ENCODE measurements around the gene HMGA1.

DNA sequence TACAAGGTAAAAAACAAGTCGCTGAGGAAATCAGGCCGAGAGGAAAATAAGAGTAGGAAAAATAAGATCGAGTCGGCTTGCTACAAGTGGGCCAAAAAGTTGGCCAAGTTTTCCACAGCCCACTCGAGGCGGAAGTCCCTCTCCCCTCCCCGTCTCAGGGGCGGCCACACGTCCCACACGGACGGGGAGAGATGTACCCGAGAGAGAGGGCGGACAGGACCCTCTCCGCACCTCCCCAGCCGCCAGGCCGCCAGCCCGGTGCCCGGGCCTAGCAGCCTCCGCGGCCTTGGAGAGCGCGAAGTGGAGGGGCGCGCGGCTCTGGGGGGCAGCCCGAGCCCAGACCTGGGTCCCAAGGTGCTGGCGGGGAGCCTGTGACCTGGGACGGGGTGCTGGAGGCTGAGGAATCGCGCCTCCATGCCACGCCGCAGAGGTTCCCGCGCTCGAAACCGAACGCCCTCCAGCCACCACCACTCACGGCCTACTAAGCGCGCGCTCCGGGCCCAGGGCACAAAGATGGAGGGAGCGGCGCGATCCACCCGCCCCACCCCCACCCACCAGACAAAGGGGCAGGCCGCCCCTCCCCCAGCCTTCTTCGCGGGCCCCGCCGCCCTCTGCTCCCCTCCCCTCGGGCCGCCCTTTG lies 1.9 kb upstream of the HMGA1 start:
- TF ChIP-seq, protein P1, sequence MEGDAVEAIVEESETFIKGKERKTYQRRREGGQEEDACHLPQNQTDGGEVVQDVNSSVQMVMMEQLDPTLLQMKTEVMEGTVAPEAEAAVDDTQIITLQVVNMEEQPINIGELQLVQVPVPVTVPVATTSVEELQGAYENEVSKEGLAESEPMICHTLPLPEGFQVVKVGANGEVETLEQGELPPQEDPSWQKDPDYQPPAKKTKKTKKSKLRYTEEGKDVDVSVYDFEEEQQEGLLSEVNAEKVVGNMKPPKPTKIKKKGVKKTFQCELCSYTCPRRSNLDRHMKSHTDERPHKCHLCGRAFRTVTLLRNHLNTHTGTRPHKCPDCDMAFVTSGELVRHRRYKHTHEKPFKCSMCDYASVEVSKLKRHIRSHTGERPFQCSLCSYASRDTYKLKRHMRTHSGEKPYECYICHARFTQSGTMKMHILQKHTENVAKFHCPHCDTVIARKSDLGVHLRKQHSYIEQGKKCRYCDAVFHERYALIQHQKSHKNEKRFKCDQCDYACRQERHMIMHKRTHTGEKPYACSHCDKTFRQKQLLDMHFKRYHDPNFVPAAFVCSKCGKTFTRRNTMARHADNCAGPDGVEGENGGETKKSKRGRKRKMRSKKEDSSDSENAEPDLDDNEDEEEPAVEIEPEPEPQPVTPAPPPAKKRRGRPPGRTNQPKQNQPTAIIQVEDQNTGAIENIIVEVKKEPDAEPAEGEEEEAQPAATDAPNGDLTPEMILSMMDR (conservative IDR thresholded peaks at IDR 0.05; ENCODE audit: low read depth in 2 of 2), result no peak
- TF ChIP-seq EZH2 (IDR thresholded peaks at IDR 0.05; ENCODE audit: low read depth, unreplicated experiment) (no peak), CREB1 (CRISPR knock-in tag; IDR thresholded peaks at IDR 0.05; ENCODE audit: low read depth) (no peak), POLR2AphosphoS5 (IDR thresholded peaks at IDR 0.05; ENCODE audit: low read depth) (peak; percentile 53), JUNB (IDR thresholded peaks at IDR 0.05; ENCODE audit: unreplicated experiment) (no peak), EZH2phosphoT487 (IDR thresholded peaks at IDR 0.05; ENCODE audit: unreplicated experiment) (no peak), NANOG (IDR thresholded peaks at IDR 0.05; ENCODE audit: borderline replicate concordance) (no peak), STAT1 (IDR thresholded peaks at IDR 0.05; ENCODE audit: unreplicated experiment) (no peak), ZNF331 (CRISPR knock-in tag; IDR thresholded peaks at IDR 0.05; ENCODE audit: low read depth) (no peak), ETS1 (IDR thresholded peaks at IDR 0.05) (no peak; the same call in none of the 2 replicates), ZNF114 (CRISPR knock-in tag; IDR thresholded peaks at IDR 0.05) (no peak)
- TF ChIP-seq, protein P2, sequence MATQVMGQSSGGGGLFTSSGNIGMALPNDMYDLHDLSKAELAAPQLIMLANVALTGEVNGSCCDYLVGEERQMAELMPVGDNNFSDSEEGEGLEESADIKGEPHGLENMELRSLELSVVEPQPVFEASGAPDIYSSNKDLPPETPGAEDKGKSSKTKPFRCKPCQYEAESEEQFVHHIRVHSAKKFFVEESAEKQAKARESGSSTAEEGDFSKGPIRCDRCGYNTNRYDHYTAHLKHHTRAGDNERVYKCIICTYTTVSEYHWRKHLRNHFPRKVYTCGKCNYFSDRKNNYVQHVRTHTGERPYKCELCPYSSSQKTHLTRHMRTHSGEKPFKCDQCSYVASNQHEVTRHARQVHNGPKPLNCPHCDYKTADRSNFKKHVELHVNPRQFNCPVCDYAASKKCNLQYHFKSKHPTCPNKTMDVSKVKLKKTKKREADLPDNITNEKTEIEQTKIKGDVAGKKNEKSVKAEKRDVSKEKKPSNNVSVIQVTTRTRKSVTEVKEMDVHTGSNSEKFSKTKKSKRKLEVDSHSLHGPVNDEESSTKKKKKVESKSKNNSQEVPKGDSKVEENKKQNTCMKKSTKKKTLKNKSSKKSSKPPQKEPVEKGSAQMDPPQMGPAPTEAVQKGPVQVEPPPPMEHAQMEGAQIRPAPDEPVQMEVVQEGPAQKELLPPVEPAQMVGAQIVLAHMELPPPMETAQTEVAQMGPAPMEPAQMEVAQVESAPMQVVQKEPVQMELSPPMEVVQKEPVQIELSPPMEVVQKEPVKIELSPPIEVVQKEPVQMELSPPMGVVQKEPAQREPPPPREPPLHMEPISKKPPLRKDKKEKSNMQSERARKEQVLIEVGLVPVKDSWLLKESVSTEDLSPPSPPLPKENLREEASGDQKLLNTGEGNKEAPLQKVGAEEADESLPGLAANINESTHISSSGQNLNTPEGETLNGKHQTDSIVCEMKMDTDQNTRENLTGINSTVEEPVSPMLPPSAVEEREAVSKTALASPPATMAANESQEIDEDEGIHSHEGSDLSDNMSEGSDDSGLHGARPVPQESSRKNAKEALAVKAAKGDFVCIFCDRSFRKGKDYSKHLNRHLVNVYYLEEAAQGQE (IDR thresholded peaks at IDR 0.05; ENCODE audit: unreplicated experiment), result no peak
- TF ChIP-seq, protein P3, sequence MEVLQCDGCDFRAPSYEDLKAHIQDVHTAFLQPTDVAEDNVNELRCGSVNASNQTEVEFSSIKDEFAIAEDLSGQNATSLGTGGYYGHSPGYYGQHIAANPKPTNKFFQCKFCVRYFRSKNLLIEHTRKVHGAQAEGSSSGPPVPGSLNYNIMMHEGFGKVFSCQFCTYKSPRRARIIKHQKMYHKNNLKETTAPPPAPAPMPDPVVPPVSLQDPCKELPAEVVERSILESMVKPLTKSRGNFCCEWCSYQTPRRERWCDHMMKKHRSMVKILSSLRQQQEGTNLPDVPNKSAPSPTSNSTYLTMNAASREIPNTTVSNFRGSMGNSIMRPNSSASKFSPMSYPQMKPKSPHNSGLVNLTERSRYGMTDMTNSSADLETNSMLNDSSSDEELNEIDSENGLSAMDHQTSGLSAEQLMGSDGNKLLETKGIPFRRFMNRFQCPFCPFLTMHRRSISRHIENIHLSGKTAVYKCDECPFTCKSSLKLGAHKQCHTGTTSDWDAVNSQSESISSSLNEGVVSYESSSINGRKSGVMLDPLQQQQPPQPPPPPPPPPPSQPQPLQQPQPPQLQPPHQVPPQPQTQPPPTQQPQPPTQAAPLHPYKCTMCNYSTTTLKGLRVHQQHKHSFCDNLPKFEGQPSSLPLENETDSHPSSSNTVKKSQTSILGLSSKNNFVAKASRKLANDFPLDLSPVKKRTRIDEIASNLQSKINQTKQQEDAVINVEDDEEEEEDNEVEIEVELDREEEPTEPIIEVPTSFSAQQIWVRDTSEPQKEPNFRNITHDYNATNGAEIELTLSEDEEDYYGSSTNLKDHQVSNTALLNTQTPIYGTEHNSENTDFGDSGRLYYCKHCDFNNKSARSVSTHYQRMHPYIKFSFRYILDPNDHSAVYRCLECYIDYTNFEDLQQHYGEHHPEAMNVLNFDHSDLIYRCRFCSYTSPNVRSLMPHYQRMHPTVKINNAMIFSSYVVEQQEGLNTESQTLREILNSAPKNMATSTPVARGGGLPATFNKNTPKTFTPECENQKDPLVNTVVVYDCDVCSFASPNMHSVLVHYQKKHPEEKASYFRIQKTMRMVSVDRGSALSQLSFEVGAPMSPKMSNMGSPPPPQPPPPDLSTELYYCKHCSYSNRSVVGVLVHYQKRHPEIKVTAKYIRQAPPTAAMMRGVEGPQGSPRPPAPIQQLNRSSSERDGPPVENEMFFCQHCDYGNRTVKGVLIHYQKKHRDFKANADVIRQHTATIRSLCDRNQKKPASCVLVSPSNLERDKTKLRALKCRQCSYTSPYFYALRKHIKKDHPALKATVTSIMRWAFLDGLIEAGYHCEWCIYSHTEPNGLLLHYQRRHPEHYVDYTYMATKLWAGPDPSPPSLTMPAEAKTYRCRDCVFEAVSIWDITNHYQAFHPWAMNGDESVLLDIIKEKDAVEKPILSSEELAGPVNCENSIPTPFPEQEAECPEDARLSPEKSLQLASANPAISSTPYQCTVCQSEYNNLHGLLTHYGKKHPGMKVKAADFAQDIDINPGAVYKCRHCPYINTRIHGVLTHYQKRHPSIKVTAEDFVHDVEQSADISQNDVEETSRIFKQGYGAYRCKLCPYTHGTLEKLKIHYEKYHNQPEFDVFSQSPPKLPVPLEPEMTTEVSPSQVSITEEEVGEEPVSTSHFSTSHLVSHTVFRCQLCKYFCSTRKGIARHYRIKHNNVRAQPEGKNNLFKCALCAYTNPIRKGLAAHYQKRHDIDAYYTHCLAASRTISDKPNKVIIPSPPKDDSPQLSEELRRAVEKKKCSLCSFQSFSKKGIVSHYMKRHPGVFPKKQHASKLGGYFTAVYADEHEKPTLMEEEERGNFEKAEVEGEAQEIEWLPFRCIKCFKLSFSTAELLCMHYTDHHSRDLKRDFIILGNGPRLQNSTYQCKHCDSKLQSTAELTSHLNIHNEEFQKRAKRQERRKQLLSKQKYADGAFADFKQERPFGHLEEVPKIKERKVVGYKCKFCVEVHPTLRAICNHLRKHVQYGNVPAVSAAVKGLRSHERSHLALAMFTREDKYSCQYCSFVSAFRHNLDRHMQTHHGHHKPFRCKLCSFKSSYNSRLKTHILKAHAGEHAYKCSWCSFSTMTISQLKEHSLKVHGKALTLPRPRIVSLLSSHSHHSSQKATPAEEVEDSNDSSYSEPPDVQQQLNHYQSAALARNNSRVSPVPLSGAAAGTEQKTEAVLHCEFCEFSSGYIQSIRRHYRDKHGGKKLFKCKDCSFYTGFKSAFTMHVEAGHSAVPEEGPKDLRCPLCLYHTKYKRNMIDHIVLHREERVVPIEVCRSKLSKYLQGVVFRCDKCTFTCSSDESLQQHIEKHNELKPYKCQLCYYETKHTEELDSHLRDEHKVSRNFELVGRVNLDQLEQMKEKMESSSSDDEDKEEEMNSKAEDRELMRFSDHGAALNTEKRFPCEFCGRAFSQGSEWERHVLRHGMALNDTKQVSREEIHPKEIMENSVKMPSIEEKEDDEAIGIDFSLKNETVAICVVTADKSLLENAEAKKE (CRISPR knock-in tag; IDR thresholded peaks at IDR 0.05), result no peak
